Measurements from ENCODE around the gene HEG1. TPM values are rescaled to one million over a fixed set of nuclear protein-coding genes. Genes with fewer than 3 reads are reported as not detected.

HEG1 gene
- total RNA-seq, 1 donor: 114 TPM

GRCh38 chr3:125051715-125052581 is 3.8 kb downstream of the HEG1 start:
- DNase-seq (ENCODE audit: insufficient read length, low spot score, missing footprints): peak; percentile 96
- Histone ChIP-seq H3K27me3 (ENCODE audit: insufficient read depth, low read length) (no peaks in the 10 kb centered on the region), H2AFZ (ENCODE audit: low read length) (no peak overlapping the region), H4K20me1 (ENCODE audit: insufficient read depth, low read length) (peaks cover 44% of the 10 kb centered on the region), H3K4me1 (ENCODE audit: insufficient read depth, low read length) (peaks cover 46% of the 10 kb centered on the region), H3K4me2 (ENCODE audit: insufficient read depth, low read length) (peak overlapping the region; percentile 79), H3K4me3 (ENCODE audit: insufficient read depth, low read length) (peak overlapping the region; percentile 72), H3K27ac (ENCODE audit: low read depth, low read length) (peak overlapping the region; percentile 99), H3K36me3 (ENCODE audit: insufficient read depth, low read length) (peaks cover 44% of the 10 kb centered on the region), H3K79me2 (ENCODE audit: insufficient read depth, low read length) (peaks cover 75% of the 10 kb centered on the region), H3K9me3 (ENCODE audit: low read depth, low read length) (no peaks in the 10 kb centered on the region)
- TF ChIP-seq CTCF (IDR thresholded peaks at IDR 0.05; ENCODE audit: extremely low read depth, low read depth, low read length): no peak

- Histone ChIP-seq H3K9me3 (ENCODE audit: low read depth, low read length) (no peaks in the 10 kb centered on the region), H4K20me1 (ENCODE audit: insufficient read depth, low read length) (peaks cover 51% of the 10 kb centered on the region), H3K4me2 (ENCODE audit: insufficient read depth, low read length) (peak overlapping the region; percentile 79), H3K27ac (ENCODE audit: low read depth, low read length) (peak overlapping the region; percentile 99), H3K27me3 (ENCODE audit: insufficient read depth, low read length) (no peaks in the 10 kb centered on the region), H3K4me1 (ENCODE audit: insufficient read depth, low read length) (peaks cover 45% of the 10 kb centered on the region), H3K4me3 (ENCODE audit: insufficient read depth, low read length) (no peak overlapping the region), H2AFZ (ENCODE audit: low read length) (no peak overlapping the region), H3K79me2 (ENCODE audit: insufficient read depth, low read length) (peaks cover 82% of the 10 kb centered on the region), H3K36me3 (ENCODE audit: insufficient read depth, low read length) (peaks cover 50% of the 10 kb centered on the region)
- no peak for TF ChIP-seq CTCF (IDR thresholded peaks at IDR 0.05; ENCODE audit: extremely low read depth, low read depth, low read length)
- DNase-seq (ENCODE audit: insufficient read length, low spot score, missing footprints): no peak
Observed at GRCh38 chr3:125051205-125051604, 4.6 kb downstream of the HEG1 start.

GRCh38 chr3:125050488-125051090 is 5.2 kb downstream of the HEG1 start:
- H3K4me3 ChIP-seq (ENCODE audit: insufficient read depth, low read length): no peak overlapping the region
- H4K20me1 ChIP-seq (ENCODE audit: insufficient read depth, low read length): peaks cover 56% of the 10 kb centered on the region
- H3K27ac ChIP-seq (ENCODE audit: low read depth, low read length): peak overlapping the region; percentile 99
- DNase-seq (ENCODE audit: insufficient read length, low spot score, missing footprints): no peak
- H3K79me2 ChIP-seq (ENCODE audit: insufficient read depth, low read length): peaks cover 87% of the 10 kb centered on the region
- H3K36me3 ChIP-seq (ENCODE audit: insufficient read depth, low read length): peaks cover 50% of the 10 kb centered on the region
- H3K27me3 ChIP-seq (ENCODE audit: insufficient read depth, low read length): no peaks in the 10 kb centered on the region
- H3K9me3 ChIP-seq (ENCODE audit: low read depth, low read length): no peaks in the 10 kb centered on the region
- H3K4me2 ChIP-seq (ENCODE audit: insufficient read depth, low read length): no peak overlapping the region
- no peak overlapping the region for H2AFZ ChIP-seq (ENCODE audit: low read length)
- H3K4me1 ChIP-seq (ENCODE audit: insufficient read depth, low read length): peaks cover 50% of the 10 kb centered on the region
- peak; percentile 9 for TF ChIP-seq CTCF (IDR thresholded peaks at IDR 0.05; ENCODE audit: extremely low read depth, low read depth, low read length)

- DNase-seq (ENCODE audit: insufficient read length, low spot score, missing footprints): peak; percentile 35
- H3K79me2 ChIP-seq (ENCODE audit: insufficient read depth, low read length): peaks cover 89% of the 10 kb centered on the region
- peaks cover 60% of the 10 kb centered on the region for H3K36me3 ChIP-seq (ENCODE audit: insufficient read depth, low read length)
- H4K20me1 ChIP-seq (ENCODE audit: insufficient read depth, low read length): peaks cover 69% of the 10 kb centered on the region
- no peaks in the 10 kb centered on the region for H3K27me3 ChIP-seq (ENCODE audit: insufficient read depth, low read length)
- H3K4me1 ChIP-seq (ENCODE audit: insufficient read depth, low read length): peaks cover 51% of the 10 kb centered on the region
- no peak overlapping the region for H2AFZ ChIP-seq (ENCODE audit: low read length)
- H3K9me3 ChIP-seq (ENCODE audit: low read depth, low read length): no peaks in the 10 kb centered on the region
- TF ChIP-seq CTCF (IDR thresholded peaks at IDR 0.05; ENCODE audit: extremely low read depth, low read depth, low read length): no peak
- no peak overlapping the region for H3K27ac ChIP-seq (ENCODE audit: low read depth, low read length)
- H3K4me2 ChIP-seq (ENCODE audit: insufficient read depth, low read length): no peak overlapping the region
- no peak overlapping the region for H3K4me3 ChIP-seq (ENCODE audit: insufficient read depth, low read length)
Observed at GRCh38 chr3:125048282-125048681, 7.5 kb downstream of the HEG1 start.
